HepG2 (cell line): ENCODE data around the gene HAS3. TPM values are rescaled to one million over a fixed set of nuclear protein-coding genes. Genes with fewer than 3 reads are reported as not detected.

Experiments
- ARID5B ChIP-seq: IDR thresholded peaks from 2 replicates; pipeline ENCODE4 v1.4.0; 2020; ENCODE audit warnings: mild to moderate bottlenecking, missing genetic modification reagents
- BHLHE40 ChIP-seq: IDR thresholded peaks from 2 replicates; pipeline ENCODE4 v1.6.1; 2011; ENCODE audit warnings: low read length, improper control_type of control experiment
- FOSL2 ChIP-seq: sonication (generic); formaldehyde crosslinking; IDR thresholded peaks from 2 replicates; pipeline ENCODE4 v1.4.0; 2020; ENCODE audit warnings: missing genetic modification reagents
- PLSCR1 ChIP-seq: sonication (generic); formaldehyde crosslinking; IDR thresholded peaks from 2 replicates; pipeline ENCODE4 v1.5.0; 2020; ENCODE audit warnings: missing genetic modification reagents, mild to moderate bottlenecking, borderline replicate concordance
- POLR2AphosphoS2 ChIP-seq: IDR thresholded peaks from 2 replicates; pipeline ENCODE4 v1.6.1; 2011; ENCODE audit warnings: low read depth, low read length, improper control_type of control experiment
- RBAK ChIP-seq: sonication (generic); formaldehyde crosslinking; IDR thresholded peaks from 2 replicates; pipeline ENCODE4 v1.5.1; 2020; ENCODE audit warnings: mild to moderate bottlenecking, missing genetic modification reagents
- SP1 ChIP-seq, 2 experiments: fragments of 450-650 bp in 1 of 2; sonication (generic) in 1 of 2; formaldehyde crosslinking in 1 of 2; IDR thresholded peaks; 2 replicates each; pipeline versions ENCODE4 v1.4.0 to v1.6.1; 2016 to 2020; ENCODE audit warnings: missing genetic modification reagents in 1 of 2
- TCF7L2 ChIP-seq: IDR thresholded peaks from 2 replicates; pipeline ENCODE4 v1.6.1; 2011; ENCODE audit warnings: mild to moderate bottlenecking, low read depth, low read length, moderate library complexity
- THRA ChIP-seq: sonication (generic); formaldehyde crosslinking; IDR thresholded peaks from 2 replicates; pipeline ENCODE4 v1.4.0; 2020; ENCODE audit warnings: missing genetic modification reagents, borderline replicate concordance
- ZNF451 ChIP-seq: sonication (generic); formaldehyde crosslinking; IDR thresholded peaks from 2 replicates; pipeline ENCODE4 v1.5.0; 2020; ENCODE audit warnings: mild to moderate bottlenecking, missing genetic modification reagents
- ZNF550 ChIP-seq: sonication (generic); formaldehyde crosslinking; IDR thresholded peaks from 2 replicates; pipeline ENCODE4 v1.4.0; 2020; ENCODE audit warnings: mild to moderate bottlenecking, missing genetic modification reagents, borderline replicate concordance
- ZNF580 ChIP-seq: IDR thresholded peaks from 2 replicates; pipeline ENCODE4 v1.6.1; 2016; ENCODE audit warnings: low read depth, borderline replicate concordance
- ZNF646 ChIP-seq: sonication (generic); formaldehyde crosslinking; IDR thresholded peaks from 2 replicates; pipeline ENCODE4 v1.9.0; 2021; ENCODE audit warnings: mild to moderate bottlenecking, missing genetic modification reagents
- ZNF740 ChIP-seq: sonication (generic); formaldehyde crosslinking; IDR thresholded peaks from 2 replicates; pipeline ENCODE4 v1.4.0; 2020; ENCODE audit warnings: missing genetic modification reagents
- polyA plus RNA-seq, 8 experiments: library from polyadenylated mRNA; depleted of rRNA in 3 of 8; stranded (reverse) in 7 of 8; unstranded in 1 of 8; fragments of >200 nt; fragmentation: Illumina TruSeq in 4 of 8; extraction: Trizol in 4 of 8; gene quantifications; 2 replicates each; pipeline versions ENCODE4 v1.2.1 to v1.2.3, GENCODE V29; 2011 to 2016; ENCODE audit warnings: low read depth in 4 of 8, missing spikeins in 1 of 8, mixed read lengths in 1 of 8; ENCODE audit not compliant: insufficient read depth in 1 of 8
- total RNA-seq, 5 experiments: library from RNA; depleted of rRNA; stranded (reverse); fragments of >200 nt; fragmentation: Illumina TruSeq; extraction: Trizol; gene quantifications; 2 replicates each; pipeline ENCODE4 v1.2.3, GENCODE V29; 2016; ENCODE audit warnings: low read depth in 1 of 5

HAS3 gene
- total and polyA plus RNA-seq, 2 of the 13 experiments (the other 11 are each of a cell fraction or from before 2014, with no cell fraction given) = 0.04 to 0.30 TPM

GRCh38 chr16:69131839-69132423, 26.5 kb downstream of the HAS3 start (continued):
- TF ChIP-seq ZNF646 (CRISPR knock-in tag) (0 out of 2 replicates have a peak, but pooled peaks have one; percentile 30), ZNF580 (CRISPR knock-in tag) (0 out of 2 replicates have a peak, but pooled peaks have one; percentile 14), RBAK (no peak), ZNF740 (CRISPR knock-in tag) (0 out of 2 replicates have a peak, but pooled peaks have one; percentile 43), FOSL2 (CRISPR knock-in tag) (peak; percentile 19; the same call in 1 of the 2 replicates), SP1 (IDR thresholded peaks at IDR 0.05) (no peak), SP1 (CRISPR knock-in tag; IDR thresholded peaks at IDR 0.05) (peak; percentile 44; the same call in 1 of the 2 replicates), TCF7L2 (no peak), ZNF550 (CRISPR knock-in tag) (no peak), ZNF451 (CRISPR knock-in tag) (no peak), POLR2AphosphoS2 (0 out of 2 replicates have a peak, but pooled peaks have one; percentile 6), ARID5B (CRISPR knock-in tag) (peak; percentile 59), THRA (CRISPR knock-in tag) (0 out of 2 replicates have a peak, but pooled peaks have one; percentile 29), BHLHE40 (no peak), PLSCR1 (CRISPR knock-in tag) (no peak)
